ENCODE measurements around the gene C16orf78. TPM values are rescaled to one million over a fixed set of nuclear protein-coding genes. Genes with fewer than 3 reads are reported as not detected.

The C16orf78 gene
- total and polyA plus RNA-seq, 2 of the 4 experiments (the other 2 are of a cell fraction) = not detected

DNA sequence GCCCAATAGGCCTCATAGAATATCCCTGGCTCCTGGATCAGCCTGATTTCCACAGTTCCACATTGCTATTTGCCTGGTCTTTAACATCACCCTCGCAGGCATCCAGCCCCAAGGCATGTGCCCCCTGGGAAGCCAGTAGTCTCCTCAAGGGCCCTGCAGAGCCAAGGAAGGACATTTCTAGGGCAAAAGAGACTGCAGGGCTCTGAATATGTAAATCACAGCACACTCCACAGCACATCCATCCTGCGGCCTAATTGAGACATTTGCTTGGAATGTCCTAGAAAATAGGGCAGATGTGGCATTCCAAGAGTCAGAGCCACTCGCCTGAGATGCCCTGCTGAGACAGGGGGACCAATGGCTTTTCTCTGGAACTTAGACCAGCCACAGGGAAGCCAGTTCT, 11.4 kb upstream of the C16orf78 start:
- in situ Hi-C loops (cut with MboI; ENCODE audit: low sequenced_read_pairs) = no loop called here
- Histone ChIP-seq H2BK120ac (ENCODE audit: low read depth, low read length) (no peak overlapping the region), H2BK5ac (ENCODE audit: low read depth, low read length, poor library complexity, severe bottlenecking) (no peak overlapping the region), H3K56ac (ENCODE audit: extremely low read depth, insufficient read depth, low read length) (no peak overlapping the region), H4K91ac (ENCODE audit: insufficient read depth, low read depth, low read length) (no peak overlapping the region), H2AK9ac (replicated peaks; ENCODE audit: low read depth, low read length, poor library complexity) (no peak overlapping the region), H2AK5ac (ENCODE audit: low read depth, low read length) (no peak overlapping the region), H3K9ac (ENCODE audit: low read depth, low read length) (no peak overlapping the region), H3K4me1 (ENCODE audit: control insufficient read depth, insufficient read depth, low read length) (no peaks in the 10 kb centered on the region), H4K20me1 (ENCODE audit: insufficient read depth, low read length) (no peaks in the 10 kb centered on the region), H3K14ac (replicated peaks; ENCODE audit: low read depth, low read length) (no peak overlapping the region), H3K4me3 (ENCODE audit: insufficient read depth, low read depth, low read length) (no peak overlapping the region), H3K9me1 (ENCODE audit: insufficient read depth, low read length) (no peaks in the 10 kb centered on the region), H2BK15ac (ENCODE audit: low read depth, low read length) (no peak overlapping the region), H2BK20ac (ENCODE audit: low read depth, low read length) (no peak overlapping the region), H3K4ac (ENCODE audit: low read depth, low read length) (no peak overlapping the region), H2AFZ (replicated peaks; ENCODE audit: low read length, poor library complexity) (no peak overlapping the region), H3K23ac (ENCODE audit: low read depth, low read length) (no peak overlapping the region), H4K8ac (ENCODE audit: low read depth in 2 of 2, low read length in 2 of 2) (no peak overlapping the region), H3K27ac (ENCODE audit: insufficient read depth, low read length) (no peak overlapping the region), H3K4me2 (ENCODE audit: low read depth, low read length) (no peak overlapping the region), H4K5ac (ENCODE audit: low read depth, low read length) (no peak overlapping the region), H3K36me3 (ENCODE audit: control insufficient read depth, insufficient read depth, low read length) (no peaks in the 10 kb centered on the region), H3K18ac (ENCODE audit: low read depth, low read length) (no peak overlapping the region), H3K79me1 (ENCODE audit: low read depth in 1 of 2, low read length in 2 of 2) (no peaks in the 10 kb centered on the region), H3K27me3 (ENCODE audit: control insufficient read depth, insufficient read depth, low read length) (no peaks in the 10 kb centered on the region; the same call in 1 of the 2 replicates), H3K9me3 (ENCODE audit: control insufficient read depth, insufficient read depth, low read length) (no peaks in the 10 kb centered on the region)
- ChIA-PET CTCF (no interaction called here), POLR2A (ENCODE audit: unreplicated experiment) (no interaction called here)
- no peak for TF ChIP-seq BHLHE40 (IDR thresholded peaks at IDR 0.05; ENCODE audit: low read depth, low read length)
- TF ChIP-seq NFE2L2 (IDR thresholded peaks at IDR 0.05; ENCODE audit: low read depth, low read length) = no peak
- no peak for TF ChIP-seq MAZ (IDR thresholded peaks at IDR 0.05; ENCODE audit: borderline replicate concordance, low read depth, low read length)
- no peak for TF ChIP-seq RAD21 (IDR thresholded peaks at IDR 0.05; ENCODE audit: low read length)
- TF ChIP-seq, protein P1, sequence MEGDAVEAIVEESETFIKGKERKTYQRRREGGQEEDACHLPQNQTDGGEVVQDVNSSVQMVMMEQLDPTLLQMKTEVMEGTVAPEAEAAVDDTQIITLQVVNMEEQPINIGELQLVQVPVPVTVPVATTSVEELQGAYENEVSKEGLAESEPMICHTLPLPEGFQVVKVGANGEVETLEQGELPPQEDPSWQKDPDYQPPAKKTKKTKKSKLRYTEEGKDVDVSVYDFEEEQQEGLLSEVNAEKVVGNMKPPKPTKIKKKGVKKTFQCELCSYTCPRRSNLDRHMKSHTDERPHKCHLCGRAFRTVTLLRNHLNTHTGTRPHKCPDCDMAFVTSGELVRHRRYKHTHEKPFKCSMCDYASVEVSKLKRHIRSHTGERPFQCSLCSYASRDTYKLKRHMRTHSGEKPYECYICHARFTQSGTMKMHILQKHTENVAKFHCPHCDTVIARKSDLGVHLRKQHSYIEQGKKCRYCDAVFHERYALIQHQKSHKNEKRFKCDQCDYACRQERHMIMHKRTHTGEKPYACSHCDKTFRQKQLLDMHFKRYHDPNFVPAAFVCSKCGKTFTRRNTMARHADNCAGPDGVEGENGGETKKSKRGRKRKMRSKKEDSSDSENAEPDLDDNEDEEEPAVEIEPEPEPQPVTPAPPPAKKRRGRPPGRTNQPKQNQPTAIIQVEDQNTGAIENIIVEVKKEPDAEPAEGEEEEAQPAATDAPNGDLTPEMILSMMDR (conservative IDR thresholded peaks at IDR 0.05; ENCODE audit: low read depth, low read length) = no peak
- no peak for TF ChIP-seq FOS (IDR thresholded peaks at IDR 0.05; ENCODE audit: low read depth, low read length)
- TF ChIP-seq RFX5 (IDR thresholded peaks at IDR 0.05; ENCODE audit: low read depth, low read length) = no peak
- TF ChIP-seq POLR2A (IDR thresholded peaks at IDR 0.05; ENCODE audit: low read depth, low read length) = no peak
- TF ChIP-seq, protein P2, sequence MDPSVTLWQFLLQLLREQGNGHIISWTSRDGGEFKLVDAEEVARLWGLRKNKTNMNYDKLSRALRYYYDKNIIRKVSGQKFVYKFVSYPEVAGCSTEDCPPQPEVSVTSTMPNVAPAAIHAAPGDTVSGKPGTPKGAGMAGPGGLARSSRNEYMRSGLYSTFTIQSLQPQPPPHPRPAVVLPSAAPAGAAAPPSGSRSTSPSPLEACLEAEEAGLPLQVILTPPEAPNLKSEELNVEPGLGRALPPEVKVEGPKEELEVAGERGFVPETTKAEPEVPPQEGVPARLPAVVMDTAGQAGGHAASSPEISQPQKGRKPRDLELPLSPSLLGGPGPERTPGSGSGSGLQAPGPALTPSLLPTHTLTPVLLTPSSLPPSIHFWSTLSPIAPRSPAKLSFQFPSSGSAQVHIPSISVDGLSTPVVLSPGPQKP (IDR thresholded peaks at IDR 0.05; ENCODE audit: borderline replicate concordance, low read depth, low read length) = no peak
- TF ChIP-seq SMC3 (IDR thresholded peaks at IDR 0.05; ENCODE audit: low read depth, low read length) = no peak
- no peak for TF ChIP-seq MAFK (IDR thresholded peaks at IDR 0.05; ENCODE audit: low read depth, low read length)
- TF ChIP-seq MXI1 (IDR thresholded peaks at IDR 0.05; ENCODE audit: borderline replicate concordance, low read depth, low read length) = no peak
- TF ChIP-seq RCOR1 (IDR thresholded peaks at IDR 0.05; ENCODE audit: insufficient replicate concordance, low read length) = no peak
- TF ChIP-seq CEBPB (IDR thresholded peaks at IDR 0.05; ENCODE audit: low read depth, low read length) = no peak
- TF ChIP-seq, protein P3, sequence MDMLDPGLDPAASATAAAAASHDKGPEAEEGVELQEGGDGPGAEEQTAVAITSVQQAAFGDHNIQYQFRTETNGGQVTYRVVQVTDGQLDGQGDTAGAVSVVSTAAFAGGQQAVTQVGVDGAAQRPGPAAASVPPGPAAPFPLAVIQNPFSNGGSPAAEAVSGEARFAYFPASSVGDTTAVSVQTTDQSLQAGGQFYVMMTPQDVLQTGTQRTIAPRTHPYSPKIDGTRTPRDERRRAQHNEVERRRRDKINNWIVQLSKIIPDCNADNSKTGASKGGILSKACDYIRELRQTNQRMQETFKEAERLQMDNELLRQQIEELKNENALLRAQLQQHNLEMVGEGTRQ (IDR thresholded peaks at IDR 0.05; ENCODE audit: low read depth, low read length) = no peak
- WGBS, 2 experiments (ENCODE audit: extremely low coverage in 2 of 2, insufficient read length in 1 of 2) = 50% methylated on average over 1 of the region's 3 CpGs; no CpG with 5 or more reads in 1 of the 2 experiments
- dilution Hi-C loops (cut with HindIII; ENCODE audit: low sequenced_read_pairs, unreplicated experiment) = no loop called here
- ATAC-seq (ENCODE audit: low read depth) (no peak), DNase-seq (no peak)
- no TSS peak for BruUV-seq (replicated peaks)
- intact Hi-C loops (cut with micrococcal nuclease) = no loop called here
